ENCODE data around the gene EFNA5.
"Not testable (repeated sequence)": the region's sequence is repeated elsewhere in the genome, so short reads cannot be mapped to it uniquely, and the experiment has no call there.

EFNA5 gene

GRCh38 chr5:107368615-107369014 lies 302.1 kb downstream of the EFNA5 start:
- DNase-seq (ENCODE audit: low read depth in 2 of 2): no peak

- no peak for DNase-seq (ENCODE audit: low read depth in 2 of 2)
Measured at GRCh38 chr5:107367939-107368338, 302.8 kb downstream of the EFNA5 start.

GRCh38 chr5:107367480-107367879 lies 303.3 kb downstream of the EFNA5 start:
- DNase-seq (ENCODE audit: low read depth in 2 of 2): no peak

GRCh38 chr5:107365320-107366109 lies 305.2 kb downstream of the EFNA5 start:
- no peak for DNase-seq (ENCODE audit: low read depth in 2 of 2)

- DNase-seq (ENCODE audit: low read depth in 2 of 2): no peak
Measured at GRCh38 chr5:107364443-107365319, 306.1 kb downstream of the EFNA5 start.

- DNase-seq (ENCODE audit: low read depth in 2 of 2): no peak
Measured at GRCh38 chr5:107363768-107364167, 307.0 kb downstream of the EFNA5 start.

GRCh38 chr5:107361945-107362344 lies 308.8 kb downstream of the EFNA5 start:
- DNase-seq (ENCODE audit: low read depth in 2 of 2): no peak

- DNase-seq (ENCODE audit: low read depth in 2 of 2): no peak
Measured at GRCh38 chr5:107359916-107360234, 310.9 kb downstream of the EFNA5 start.

GRCh38 chr5:107359033-107359915 lies 311.5 kb downstream of the EFNA5 start:
- no peak for DNase-seq (ENCODE audit: low read depth in 2 of 2)

- DNase-seq (ENCODE audit: low read depth in 2 of 2): no peak
Measured at GRCh38 chr5:107356891-107357290, 313.8 kb downstream of the EFNA5 start.

- no peak for DNase-seq (ENCODE audit: low read depth in 2 of 2)
Measured at GRCh38 chr5:107352576-107352975, 318.2 kb downstream of the EFNA5 start.

GRCh38 chr5:107346580-107346979 lies 324.2 kb downstream of the EFNA5 start:
- DNase-seq (ENCODE audit: low read depth in 2 of 2): not testable (repeated sequence)

- DNase-seq (ENCODE audit: low read depth in 2 of 2): no peak
Measured at GRCh38 chr5:107342371-107342770, 328.4 kb downstream of the EFNA5 start.

- no peak for DNase-seq (ENCODE audit: low read depth in 2 of 2)
Measured at GRCh38 chr5:107341376-107342084, 329.2 kb downstream of the EFNA5 start.

GRCh38 chr5:107340631-107341030 lies 330.1 kb downstream of the EFNA5 start:
- DNase-seq (ENCODE audit: low read depth in 2 of 2): no peak

GRCh38 chr5:107338335-107338734 lies 332.4 kb downstream of the EFNA5 start:
- no peak for DNase-seq (ENCODE audit: low read depth in 2 of 2)

GRCh38 chr5:107337281-107337680 lies 333.5 kb downstream of the EFNA5 start:
- DNase-seq (ENCODE audit: low read depth in 2 of 2): no peak

- DNase-seq (ENCODE audit: low read depth in 2 of 2): no peak
Measured at GRCh38 chr5:107331882-107332281, 338.9 kb downstream of the EFNA5 start.

- DNase-seq (ENCODE audit: low read depth in 2 of 2): no peak
Measured at GRCh38 chr5:107331312-107331711, 339.4 kb downstream of the EFNA5 start.

- no peak for DNase-seq (ENCODE audit: low read depth in 2 of 2)
Measured at GRCh38 chr5:107330903-107331302, 339.8 kb downstream of the EFNA5 start.

GRCh38 chr5:107329850-107330249 lies 340.9 kb downstream of the EFNA5 start:
- no peak for DNase-seq (ENCODE audit: low read depth in 2 of 2)

Data from stimulated activated CD8-positive, alpha-beta memory T cell treated with anti-CD3 and anti-CD28 coated beads, Interleukin-7, amount 100 ng/mL, for 1 hour (primary cell).